A673 (cell line): ENCODE data around the gene POGLUT3.

ENCODE experiments used
- EZH2 ChIP-seq: fragments of 200-600 bp; sonication (generic); IDR thresholded peaks from 2 replicates; pipeline ENCODE4 v1.6.1; 2017; ENCODE audit warnings: borderline replicate concordance, low read depth, mild to moderate bottlenecking, mixed read lengths, antibody characterized with exemption, low read length; ENCODE audit not compliant: poor library complexity, severe bottlenecking
- TF ChIP-seq, protein P1 (sequence below): fragments of 300-800, 200-600 bp; sonication (generic); conservative IDR thresholded peaks from 2 replicates; pipeline ENCODE4 v1.5.1; 2017; ENCODE audit warnings: low read depth, mild to moderate bottlenecking, antibody characterized with exemption, low read length, moderate library complexity, mixed read lengths

DNA sequence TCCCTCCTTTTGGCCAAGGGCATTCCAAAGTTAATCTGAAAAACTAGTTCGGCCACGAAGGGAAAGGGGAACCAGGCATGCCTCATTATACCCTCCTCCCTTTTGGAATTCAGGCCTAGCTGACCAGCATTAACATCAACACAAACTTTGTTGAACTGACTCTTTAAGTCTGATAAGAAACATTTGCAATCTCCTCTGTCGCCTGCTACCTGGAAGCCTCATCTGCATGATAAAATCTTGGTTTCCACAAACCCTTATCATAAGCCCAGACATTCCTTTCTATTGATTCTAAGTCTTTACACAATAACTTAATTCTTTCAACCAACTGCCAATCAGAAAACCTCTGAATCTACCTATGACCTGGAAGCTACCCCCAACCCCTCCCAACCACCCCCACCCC, 11.4 kb downstream of the POGLUT3 start:
- TF ChIP-seq, protein P1, sequence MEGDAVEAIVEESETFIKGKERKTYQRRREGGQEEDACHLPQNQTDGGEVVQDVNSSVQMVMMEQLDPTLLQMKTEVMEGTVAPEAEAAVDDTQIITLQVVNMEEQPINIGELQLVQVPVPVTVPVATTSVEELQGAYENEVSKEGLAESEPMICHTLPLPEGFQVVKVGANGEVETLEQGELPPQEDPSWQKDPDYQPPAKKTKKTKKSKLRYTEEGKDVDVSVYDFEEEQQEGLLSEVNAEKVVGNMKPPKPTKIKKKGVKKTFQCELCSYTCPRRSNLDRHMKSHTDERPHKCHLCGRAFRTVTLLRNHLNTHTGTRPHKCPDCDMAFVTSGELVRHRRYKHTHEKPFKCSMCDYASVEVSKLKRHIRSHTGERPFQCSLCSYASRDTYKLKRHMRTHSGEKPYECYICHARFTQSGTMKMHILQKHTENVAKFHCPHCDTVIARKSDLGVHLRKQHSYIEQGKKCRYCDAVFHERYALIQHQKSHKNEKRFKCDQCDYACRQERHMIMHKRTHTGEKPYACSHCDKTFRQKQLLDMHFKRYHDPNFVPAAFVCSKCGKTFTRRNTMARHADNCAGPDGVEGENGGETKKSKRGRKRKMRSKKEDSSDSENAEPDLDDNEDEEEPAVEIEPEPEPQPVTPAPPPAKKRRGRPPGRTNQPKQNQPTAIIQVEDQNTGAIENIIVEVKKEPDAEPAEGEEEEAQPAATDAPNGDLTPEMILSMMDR, result no peak
- no peak for TF ChIP-seq EZH2
